Fibroblast of villous mesenchyme (primary cell): ENCODE results near the gene IQCE. TPM values are rescaled to one million over a fixed set of nuclear protein-coding genes. Genes with fewer than 3 reads are reported as not detected.
"Not testable (repeated sequence)": the region's sequence is repeated elsewhere in the genome, so short reads cannot be mapped to it uniquely, and the experiment has no call there.

Source experiments
- DNase-seq: peaks from one replicate; pipeline ENCODE4 v3.0.0-alpha.2; 2010; ENCODE audit warnings: low read depth
- H3K4me3 ChIP-seq: 2 replicates; pipeline ENCODE4 v1.5.1; 2011; ENCODE audit warnings: low read depth, mild to moderate bottlenecking, low read length
- total RNA-seq: library from RNA; depleted of rRNA; stranded (reverse); fragments of >200 nt; gene quantifications from 2 replicates; pipeline ENCODE4 v1.2.3, GENCODE V29; 2012
- TF ChIP-seq, protein P1 (sequence below): IDR thresholded peaks from 2 replicates; pipeline ENCODE4 v1.5.1; 2012; ENCODE audit warnings: low read depth, mild to moderate bottlenecking, low read length; ENCODE audit not compliant: insufficient read depth

The IQCE gene
- total RNA-seq, 1 donor, result 13.4 TPM

DNA sequence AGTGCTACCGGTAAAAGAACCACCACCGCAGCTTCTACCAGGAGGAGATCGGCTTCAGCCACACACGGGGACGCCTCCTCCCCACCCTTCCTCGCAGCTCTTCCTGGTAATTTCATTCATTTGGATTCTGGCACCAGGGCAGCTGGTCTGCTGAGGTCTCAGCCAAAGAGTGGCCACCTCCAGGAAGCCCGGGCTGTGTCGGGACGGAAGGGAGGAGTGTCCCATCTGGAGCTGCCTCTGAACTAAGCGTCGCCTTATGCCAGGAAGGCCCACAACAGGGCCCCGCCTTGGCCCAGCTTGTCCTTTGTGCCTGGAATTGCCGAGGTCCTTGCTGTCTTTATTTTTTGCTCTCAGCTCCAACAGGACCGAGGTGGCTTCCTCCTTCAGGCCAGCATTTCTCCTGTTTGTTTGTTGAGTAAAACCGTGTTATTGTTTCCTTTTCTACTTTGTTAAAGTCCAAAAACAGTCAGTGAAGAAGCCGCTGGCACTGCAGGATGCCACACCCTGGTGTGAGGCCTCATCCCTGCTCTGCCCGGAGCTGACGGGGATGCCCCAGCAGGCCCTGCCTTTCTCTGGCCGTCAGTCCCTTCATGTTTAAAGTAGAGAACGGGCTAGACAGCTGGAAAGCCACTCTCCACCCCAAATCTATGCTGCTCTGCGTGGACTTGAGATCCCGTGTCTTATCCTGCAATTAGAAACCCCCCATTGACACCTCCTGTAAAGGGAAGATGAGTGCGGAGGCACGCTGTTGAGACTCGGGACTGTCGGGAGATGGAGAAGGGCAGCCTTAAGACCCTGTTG, 48.5 kb downstream of the IQCE start:
- TF ChIP-seq, protein P1, sequence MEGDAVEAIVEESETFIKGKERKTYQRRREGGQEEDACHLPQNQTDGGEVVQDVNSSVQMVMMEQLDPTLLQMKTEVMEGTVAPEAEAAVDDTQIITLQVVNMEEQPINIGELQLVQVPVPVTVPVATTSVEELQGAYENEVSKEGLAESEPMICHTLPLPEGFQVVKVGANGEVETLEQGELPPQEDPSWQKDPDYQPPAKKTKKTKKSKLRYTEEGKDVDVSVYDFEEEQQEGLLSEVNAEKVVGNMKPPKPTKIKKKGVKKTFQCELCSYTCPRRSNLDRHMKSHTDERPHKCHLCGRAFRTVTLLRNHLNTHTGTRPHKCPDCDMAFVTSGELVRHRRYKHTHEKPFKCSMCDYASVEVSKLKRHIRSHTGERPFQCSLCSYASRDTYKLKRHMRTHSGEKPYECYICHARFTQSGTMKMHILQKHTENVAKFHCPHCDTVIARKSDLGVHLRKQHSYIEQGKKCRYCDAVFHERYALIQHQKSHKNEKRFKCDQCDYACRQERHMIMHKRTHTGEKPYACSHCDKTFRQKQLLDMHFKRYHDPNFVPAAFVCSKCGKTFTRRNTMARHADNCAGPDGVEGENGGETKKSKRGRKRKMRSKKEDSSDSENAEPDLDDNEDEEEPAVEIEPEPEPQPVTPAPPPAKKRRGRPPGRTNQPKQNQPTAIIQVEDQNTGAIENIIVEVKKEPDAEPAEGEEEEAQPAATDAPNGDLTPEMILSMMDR, result no peak
- DNase-seq, result no peak
- H3K4me3 ChIP-seq, result no peak overlapping the region

DNA sequence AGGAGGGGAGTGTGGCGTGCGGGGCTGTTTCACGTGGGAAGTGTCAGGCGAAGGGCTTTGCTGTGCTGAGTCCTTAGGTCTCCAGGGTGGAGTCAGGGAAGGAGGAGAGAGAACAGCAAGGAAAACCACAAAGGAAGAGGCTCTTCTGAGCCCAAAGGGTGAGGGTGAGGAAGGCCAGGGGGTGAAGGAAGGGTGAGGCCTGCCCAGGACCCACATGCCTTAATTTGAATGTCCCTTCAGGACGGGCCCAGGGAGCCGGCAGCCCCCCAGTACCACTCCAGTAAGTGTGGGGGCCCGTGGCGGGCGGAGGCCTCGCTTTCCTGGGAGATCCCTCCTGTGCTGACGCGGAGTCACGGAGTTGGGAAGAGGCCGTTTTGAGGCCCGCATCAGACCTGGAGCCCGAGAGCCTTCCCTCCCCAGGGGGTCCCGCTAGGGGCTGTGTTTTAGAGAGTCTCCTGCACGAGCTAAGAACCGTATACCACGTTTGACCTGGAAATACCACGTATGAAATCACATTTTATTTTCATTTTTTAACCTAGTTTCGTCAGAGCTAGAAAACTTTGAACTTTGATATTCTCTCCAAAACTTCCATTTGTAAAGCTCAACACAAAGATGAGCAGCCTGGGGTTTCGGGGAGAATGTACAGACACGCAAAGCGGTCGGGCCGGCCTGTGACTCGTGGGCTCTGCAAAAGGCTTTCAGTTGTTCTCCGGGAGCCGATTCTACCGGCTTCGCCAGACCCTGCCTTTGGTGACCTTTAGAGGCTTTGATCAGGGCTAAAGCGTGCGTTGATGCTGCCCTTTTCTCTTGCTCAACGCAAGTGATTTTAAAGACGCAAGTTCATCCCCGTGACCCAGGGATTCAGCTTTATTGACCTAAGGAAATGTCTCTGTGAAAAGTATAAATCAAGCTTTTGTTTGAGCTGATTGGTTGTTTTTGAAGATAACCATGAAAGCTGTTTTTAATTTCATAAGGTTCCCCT, 49.4 kb downstream of the IQCE start:
- TF ChIP-seq, protein P1, result no peak
- no peak overlapping the region for H3K4me3 ChIP-seq
- no peak for DNase-seq

DNA sequence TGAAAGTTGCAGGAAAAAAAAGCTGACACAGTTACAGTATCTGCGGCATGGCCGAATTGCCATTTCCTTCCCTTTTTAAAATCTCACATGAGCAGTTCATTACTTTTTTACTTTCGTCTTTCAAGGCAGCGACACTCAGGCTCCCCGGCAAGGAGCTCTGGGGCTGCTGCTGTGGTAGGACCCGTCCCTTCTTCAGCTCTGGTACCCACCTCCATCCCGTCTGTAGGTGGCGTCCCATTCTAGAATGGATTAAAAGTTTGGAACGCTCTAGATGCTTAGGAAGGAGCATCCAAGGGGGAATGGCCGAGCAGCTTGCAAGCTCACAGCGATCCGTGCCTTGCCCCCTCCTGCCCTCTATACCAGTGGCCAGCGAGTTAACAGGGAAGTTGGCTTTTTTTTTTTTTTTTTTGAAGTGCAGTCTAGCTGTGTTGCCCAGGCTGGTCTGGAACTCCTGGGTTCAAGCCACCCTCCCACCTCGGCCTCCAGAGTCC, 50.2 kb downstream of the IQCE start:
- peak; percentile 37 for DNase-seq
- no peak overlapping the region for H3K4me3 ChIP-seq
- TF ChIP-seq, protein P1, result peak; percentile 51

DNA sequence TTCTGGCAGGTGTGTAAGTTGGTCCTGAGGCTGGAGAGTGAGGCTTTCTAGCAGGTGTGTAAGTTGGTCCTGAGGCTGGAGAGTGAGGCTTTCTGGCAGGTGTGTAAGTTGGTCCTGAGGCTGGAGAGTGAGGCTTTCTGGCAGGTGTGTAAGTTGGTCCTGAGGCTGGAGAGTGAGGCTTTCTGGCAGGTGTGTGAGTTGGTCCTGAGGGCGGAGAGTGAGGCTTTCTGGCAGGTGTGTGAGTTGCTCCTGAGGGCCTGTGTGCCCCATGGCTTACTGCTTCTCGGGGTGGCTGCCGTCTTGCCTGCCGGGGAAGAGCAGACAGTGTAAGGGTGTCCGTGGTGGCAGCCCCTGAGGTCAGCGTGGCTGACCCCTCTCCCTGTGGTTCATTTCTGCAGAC, 50.9 kb downstream of the IQCE start:
- not testable (repeated sequence) for DNase-seq, H3K4me3 ChIP-seq

DNA sequence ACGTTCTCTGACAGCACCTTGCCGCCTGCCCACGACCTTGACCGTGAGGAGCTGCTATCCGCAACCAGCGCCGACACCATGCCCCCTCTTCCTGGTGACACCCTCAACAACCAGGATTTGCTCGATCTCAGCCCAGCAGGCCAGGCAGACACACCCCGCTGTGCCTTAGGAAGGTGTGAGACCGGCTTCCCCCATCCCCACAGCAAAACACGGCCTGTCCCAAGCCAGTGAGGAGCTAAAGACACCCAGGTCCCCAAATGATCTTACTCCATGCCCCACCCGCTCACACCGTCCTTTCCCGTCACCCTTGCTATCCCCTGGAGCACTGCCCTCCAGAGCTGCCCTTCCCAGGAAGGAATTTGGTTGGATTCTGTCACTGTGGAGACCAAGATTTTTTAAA, 51.7 kb downstream of the IQCE start:
- no peak for DNase-seq
- TF ChIP-seq, protein P1, result no peak
- H3K4me3 ChIP-seq, result no peak overlapping the region

DNA sequence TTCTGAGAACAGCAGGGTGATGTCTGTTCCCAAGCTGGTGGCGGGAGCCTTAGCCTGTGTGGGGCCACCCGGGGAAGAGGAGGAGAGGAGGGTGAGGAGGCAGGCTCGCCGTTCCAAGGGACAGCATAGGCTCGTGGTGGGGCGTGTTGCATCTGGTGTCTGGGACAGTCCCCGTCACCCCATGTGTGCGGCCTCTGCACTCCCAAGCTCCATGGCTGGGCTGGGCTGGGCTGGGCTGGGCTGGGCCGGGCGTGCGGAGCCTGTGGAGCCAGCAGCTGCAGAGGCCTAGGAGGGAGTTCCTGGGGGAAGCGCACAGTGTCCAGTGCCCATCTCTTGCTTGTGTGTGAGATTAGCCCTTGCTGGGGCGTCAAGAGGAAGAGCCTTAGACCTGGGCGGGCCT, 52.1 kb downstream of the IQCE start:
- DNase-seq, result no peak
- H3K4me3 ChIP-seq, result no peak overlapping the region
- TF ChIP-seq, protein P1, result no peak

DNA sequence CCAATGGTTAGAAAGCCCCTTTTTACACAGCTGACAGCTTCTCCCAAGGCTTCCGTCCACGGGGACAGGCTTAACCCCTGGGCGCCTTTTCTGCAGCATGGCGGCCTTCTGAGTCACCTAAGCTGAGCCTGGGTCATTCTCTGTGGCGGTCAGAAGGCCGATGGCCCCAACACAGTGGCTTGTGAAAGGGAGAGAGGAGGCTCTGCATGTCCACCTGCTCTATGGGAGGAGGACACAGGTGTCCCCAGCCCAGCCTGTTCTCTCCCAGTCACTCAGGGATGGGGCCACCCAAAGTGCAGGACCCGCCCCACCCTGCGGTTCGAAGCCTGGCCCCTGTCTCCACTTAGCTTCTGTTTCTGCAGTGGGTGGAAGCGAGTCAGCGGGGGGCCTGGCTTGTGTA, 52.6 kb downstream of the IQCE start:
- H3K4me3 ChIP-seq, result no peak overlapping the region
- TF ChIP-seq, protein P1, result no peak
- no peak for DNase-seq
